ENCODE results near the gene FOXL2NB. TPM values are rescaled to one million over a fixed set of nuclear protein-coding genes. Genes with fewer than 3 reads are reported as not detected.

Gene FOXL2NB
- polyA plus RNA-seq, 1 experiment, result 0.13 TPM

- no peaks in the 10 kb centered on the region for H3K27me3 ChIP-seq (ENCODE audit: control insufficient read depth, insufficient read depth, low read length)
- no peak for TF ChIP-seq CTCF (IDR thresholded peaks at IDR 0.05; ENCODE audit: insufficient read depth, low read depth, low read length)
- POLR2A ChIA-PET, result no interaction called here
- no peak overlapping the region for H3K4me3 ChIP-seq (ENCODE audit: low read depth, low read length)
- no peaks in the 10 kb centered on the region for H3K36me3 ChIP-seq (ENCODE audit: control insufficient read depth, insufficient read depth, low read length)
- DNase-seq (ENCODE audit: low read depth), result no peak
- CTCF ChIA-PET, result no interaction called here
These were observed 48.7 kb downstream of the FOXL2NB start for GRCh38 chr3:138995706-138996105.

Other genes with a start within 250 kb of the FOXL2NB start
- gene PIK3CB, start 112.3 kb upstream of the FOXL2NB start, polyA plus RNA-seq (2011; rRNA removed), result 4.9 and 7.5 TPM in 2 replicates
- 0.04 and 0.05 TPM in 2 replicates for gene FOXL2, start 80 bp upstream of the FOXL2NB start, polyA plus RNA-seq (2011; rRNA removed)
- gene PRR23A, start 59.1 kb downstream of the FOXL2NB start, polyA plus RNA-seq (2011; rRNA removed), result not detected in 2 replicates
- gene PRR23B, start 73.7 kb downstream of the FOXL2NB start, polyA plus RNA-seq (2011; rRNA removed), result not detected in 2 replicates
- gene PRR23C, start 97.7 kb downstream of the FOXL2NB start, polyA plus RNA-seq (2011; rRNA removed), result not detected in 2 replicates